Activated gamma-delta T cell (primary cell): Measurements from ENCODE around the gene PCP2.

Source experiments
- DNase-seq: peaks from one replicate; lab custom pipeline; 2025; lab: John Stamatoyannopoulos, UW

PCP2 gene

GRCh38 chr19:7596211-7596937 lies 37.1 kb downstream of the PCP2 start:
- DNase-seq, result no peak

DNA sequence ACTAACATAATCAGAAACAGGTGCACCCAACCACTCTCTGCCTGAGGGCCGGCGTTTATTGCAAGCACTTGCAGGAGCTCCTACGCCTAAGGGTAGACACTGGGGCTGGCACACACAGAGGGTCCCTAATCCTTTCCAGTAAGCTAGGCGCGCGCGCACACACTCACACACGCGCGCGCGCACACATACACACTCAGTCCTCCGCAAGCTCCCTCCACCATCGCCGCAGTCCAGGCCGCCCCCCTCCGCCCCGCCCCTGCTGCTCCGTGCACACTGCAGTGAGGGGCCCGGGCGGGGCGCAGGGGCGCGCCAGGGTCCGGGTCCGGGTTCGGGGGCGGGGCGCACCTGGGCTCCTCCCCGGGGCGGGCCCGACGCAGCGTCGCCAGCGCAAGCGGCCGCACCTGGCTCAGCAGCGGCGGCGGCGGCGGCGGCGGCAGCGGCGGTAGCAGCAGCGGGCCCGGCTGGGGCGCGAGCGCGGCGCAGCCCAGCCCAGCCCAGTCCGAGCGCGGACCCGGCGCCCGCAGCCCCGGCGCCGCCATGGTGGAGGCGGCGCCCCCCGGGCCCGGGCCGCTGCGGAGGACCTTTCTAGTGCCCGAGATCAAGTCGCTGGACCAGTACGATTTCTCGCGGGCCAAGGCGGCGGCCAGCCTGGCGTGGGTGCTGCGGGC lies 37.9 kb downstream of the PCP2 start, which contains the start of gene CAMSAP3:
CAMSAP3 (plus strand) TSS at position 398 of the 668 bp plus-strand sequence; CDS start at position 538, 140 bp downstream.
- DNase-seq, result no peak

- DNase-seq, result no peak
Measured at GRCh38 chr19:7590256-7590655, 43.3 kb downstream of the PCP2 start.

DNA sequence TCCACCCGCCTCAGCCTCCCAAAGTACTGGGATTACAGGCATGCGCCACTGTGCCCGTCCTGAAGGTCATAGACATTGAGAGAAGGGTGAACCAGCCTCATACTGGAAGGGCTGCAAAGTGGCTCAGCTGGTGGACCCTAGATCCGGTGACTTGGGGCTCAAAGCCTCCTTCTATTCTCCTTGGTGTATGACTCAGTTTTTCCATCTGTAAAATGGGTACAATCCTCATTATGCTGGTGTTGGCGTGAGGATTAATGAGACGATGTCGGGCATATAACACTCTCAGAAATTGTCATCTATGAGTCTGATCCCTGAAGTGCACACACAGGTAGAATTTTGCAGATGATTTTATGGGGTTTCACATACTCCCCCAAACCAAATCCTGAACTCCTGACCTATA lies 43.7 kb downstream of the PCP2 start:
- DNase-seq, result no peak

- DNase-seq, result no peak
Measured at GRCh38 chr19:7582446-7582845, 51.1 kb downstream of the PCP2 start.
